HG03060 (cell line): ENCODE results near the gene LTB4R2.
A peak's percentile ranks its signal among the peaks of the same experiment; 100 is the strongest.

Source experiments
- ATAC-seq: cut with Tn5 transposase; IDR thresholded peaks from one replicate; pipeline ENCODE4 v1.9.1; 2021; ENCODE audit warnings: low read depth, moderate number of reproducible peaks; ENCODE audit not compliant: unreplicated experiment

LTB4R2 gene, protein sequence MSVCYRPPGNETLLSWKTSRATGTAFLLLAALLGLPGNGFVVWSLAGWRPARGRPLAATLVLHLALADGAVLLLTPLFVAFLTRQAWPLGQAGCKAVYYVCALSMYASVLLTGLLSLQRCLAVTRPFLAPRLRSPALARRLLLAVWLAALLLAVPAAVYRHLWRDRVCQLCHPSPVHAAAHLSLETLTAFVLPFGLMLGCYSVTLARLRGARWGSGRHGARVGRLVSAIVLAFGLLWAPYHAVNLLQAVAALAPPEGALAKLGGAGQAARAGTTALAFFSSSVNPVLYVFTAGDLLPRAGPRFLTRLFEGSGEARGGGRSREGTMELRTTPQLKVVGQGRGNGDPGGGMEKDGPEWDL

GRCh38 chr14:24309538-24310264 lies at the start of gene LTB4R2:
LTB4R2 (plus strand) TSS chr14:24310140; CDS start chr14:24310665, 525 bp downstream.
- ATAC-seq = no peak

- no peak for ATAC-seq
Observed at GRCh38 chr14:24260780-24261157, 49.2 kb upstream of the LTB4R2 start.

GRCh38 chr14:24261256-24261968 lies 48.5 kb upstream of the LTB4R2 start:
- no peak for ATAC-seq

GRCh38 chr14:24261969-24262327 lies 48.0 kb upstream of the LTB4R2 start:
- ATAC-seq = no peak

DNA sequence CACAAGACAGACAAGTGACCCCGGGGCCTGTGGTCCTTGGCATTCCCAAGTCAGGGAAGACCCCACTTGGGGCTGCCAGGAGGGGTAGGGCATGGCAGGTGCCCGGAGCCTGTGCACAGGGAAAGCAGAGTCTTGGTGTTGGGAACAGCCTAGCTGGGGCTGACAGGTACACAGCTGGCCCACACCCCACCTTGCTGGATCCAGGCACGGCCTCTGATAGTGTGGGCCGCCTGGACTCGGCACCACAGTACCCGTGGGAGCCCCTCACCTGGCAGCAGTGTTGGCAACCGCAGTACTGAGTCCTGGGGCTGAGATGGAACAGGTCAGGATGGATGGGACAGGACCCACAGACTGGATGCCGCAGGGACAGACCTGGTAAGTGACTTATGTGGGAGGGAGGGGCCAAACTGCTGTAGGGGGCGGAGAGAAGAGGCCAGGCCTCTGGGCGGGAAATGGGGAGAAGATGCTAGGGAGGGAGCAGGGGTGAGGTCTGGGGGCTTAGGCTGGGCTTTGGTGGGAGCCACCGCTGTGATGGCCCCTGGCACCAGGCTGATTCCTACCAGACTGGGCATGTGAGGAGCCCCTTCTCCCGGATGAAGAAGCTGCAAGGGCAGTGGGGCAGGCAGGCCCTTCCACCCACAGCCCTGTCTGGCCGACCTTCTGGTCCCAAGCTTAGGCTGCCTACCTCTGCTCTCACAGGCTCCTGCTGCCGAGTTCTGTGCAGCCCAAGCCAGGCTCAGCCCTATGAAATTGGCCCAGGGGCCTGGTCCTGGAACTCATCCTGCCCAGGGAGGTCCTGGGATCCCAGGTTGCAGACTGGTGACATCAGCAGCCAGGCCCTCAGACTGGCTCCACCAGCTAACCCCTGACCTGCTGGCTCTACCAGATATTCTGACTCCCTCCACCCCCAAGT lies 46.9 kb upstream of the LTB4R2 start, which contains the start of gene TGM1:
TSS of gene TGM1 (minus strand) at position 357 of the 913 bp plus-strand sequence. CDS start 825 bp downstream, outside the sequence.
- ATAC-seq = no peak

DNA sequence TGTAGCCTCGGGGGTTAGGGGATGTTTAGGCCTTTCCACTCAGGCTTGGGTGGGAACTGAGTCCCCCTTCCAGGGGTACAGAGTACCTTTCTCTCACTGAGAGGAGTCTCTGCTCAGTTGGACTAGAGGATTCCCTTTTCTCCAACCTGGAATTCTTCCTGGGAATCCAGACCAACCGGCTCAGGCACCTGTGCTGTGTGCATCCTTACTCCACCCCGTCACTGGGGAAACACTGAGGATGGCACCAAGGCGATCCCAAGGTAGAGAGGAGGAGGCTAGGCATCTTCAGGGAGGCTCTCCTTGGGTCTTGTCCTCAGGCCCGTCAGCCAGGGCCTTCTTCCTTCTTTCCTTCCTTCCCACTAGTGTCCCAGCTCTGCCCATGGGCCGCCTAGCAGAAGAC lies 46.1 kb upstream of the LTB4R2 start:
- no peak for ATAC-seq

DNA sequence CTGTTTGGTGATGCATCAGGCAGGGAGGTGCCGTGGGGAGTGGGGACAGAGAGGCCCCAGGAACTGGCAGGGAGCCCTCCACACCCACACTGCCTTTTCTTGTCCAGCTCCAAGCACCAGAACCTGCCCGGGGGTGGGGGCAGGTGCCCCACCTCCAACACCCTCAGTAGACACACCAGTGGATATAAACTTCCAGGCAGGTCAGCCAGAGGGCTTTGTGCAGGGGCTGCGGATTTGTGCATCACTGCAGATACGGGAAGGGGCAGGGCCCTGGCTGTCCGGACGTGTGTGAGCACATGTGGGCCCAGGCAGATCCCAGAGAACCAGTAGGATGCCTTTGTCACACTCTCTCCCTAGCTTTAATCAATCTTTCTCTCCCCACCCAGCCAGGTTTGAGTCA lies 45.6 kb upstream of the LTB4R2 start:
- ATAC-seq = no peak

- ATAC-seq = no peak
Observed at GRCh38 chr14:24266344-24267244, 43.3 kb upstream of the LTB4R2 start.

- ATAC-seq = no peak
Observed at GRCh38 chr14:24267516-24267915, 42.4 kb upstream of the LTB4R2 start.

- no peak for ATAC-seq
Observed at GRCh38 chr14:24268225-24268624, 41.7 kb upstream of the LTB4R2 start.

- no peak for ATAC-seq
Observed at GRCh38 chr14:24269368-24269767, 40.6 kb upstream of the LTB4R2 start.

DNA sequence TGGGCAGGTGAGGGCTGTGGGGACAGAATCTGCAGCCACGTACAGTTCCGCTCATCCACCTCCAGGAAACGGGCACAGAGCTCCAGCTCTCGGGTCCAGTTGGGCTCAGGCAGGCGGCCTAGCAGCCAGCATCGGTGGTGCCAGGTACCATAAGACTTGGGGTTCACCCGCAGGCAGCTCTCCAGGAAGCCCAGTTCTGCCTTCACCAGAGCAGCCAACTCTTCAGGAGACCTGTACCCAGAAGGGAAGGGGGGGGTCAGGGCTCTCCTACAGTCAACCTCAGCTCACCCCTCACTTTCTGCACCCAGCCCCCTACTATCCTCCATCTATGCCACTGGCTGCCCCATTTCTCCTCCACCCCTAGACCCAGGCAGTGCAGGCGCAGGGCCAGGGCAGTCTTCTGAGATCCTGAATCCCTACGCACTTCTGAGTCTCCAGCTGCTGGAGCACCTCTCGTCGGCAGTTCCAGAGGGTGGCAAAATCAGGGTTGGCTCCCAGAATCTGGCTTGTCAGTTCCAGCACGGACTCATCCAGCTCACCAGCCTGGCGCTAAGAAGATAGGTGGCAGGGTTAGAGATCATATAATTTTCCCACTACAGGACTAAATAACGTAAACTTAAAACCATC lies 39.9 kb upstream of the LTB4R2 start:
- ATAC-seq = no peak

GRCh38 chr14:24270537-24271133 lies 39.3 kb upstream of the LTB4R2 start:
- ATAC-seq = peak; percentile 0

GRCh38 chr14:24271134-24271833 lies 38.7 kb upstream of the LTB4R2 start, which contains the start of gene RABGGTA:
RABGGTA (minus strand) TSS chr14:24271597; CDS start chr14:24271115, 482 bp downstream.
- ATAC-seq = peak; percentile 45

DNA sequence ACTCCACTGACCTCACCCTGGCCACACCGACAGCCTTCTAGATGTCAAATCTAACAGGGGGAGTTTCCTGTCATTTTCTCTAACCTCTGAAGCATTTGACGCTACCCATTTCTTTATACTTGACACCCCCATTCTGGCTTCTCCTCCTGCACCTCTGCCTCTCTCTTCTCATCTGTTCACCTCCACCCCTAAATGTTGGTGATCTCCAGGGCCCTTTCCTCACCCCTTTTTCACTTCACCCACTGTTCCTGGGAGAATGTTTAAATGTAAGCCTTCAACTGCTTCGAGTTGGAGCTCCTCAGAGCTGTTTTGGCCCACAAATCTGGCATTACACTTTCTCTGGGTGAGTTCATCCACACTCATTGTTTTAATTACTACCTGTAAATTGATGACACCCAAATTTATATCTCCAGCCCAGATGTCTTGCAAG lies 38.1 kb upstream of the LTB4R2 start:
- ATAC-seq = no peak

- no peak for ATAC-seq
Observed at GRCh38 chr14:24272467-24272866, 37.5 kb upstream of the LTB4R2 start.

- ATAC-seq = no peak
Observed at GRCh38 chr14:24273422-24273998, 36.4 kb upstream of the LTB4R2 start.
